CD4-positive, alpha-beta T cell (primary cell): ENCODE measurements around the gene CHL1. TPM values are rescaled to one million over a fixed set of nuclear protein-coding genes. Genes with fewer than 3 reads are reported as not detected.

Source experiments
- ATAC-seq: fragments of 200-7000 bp; cut with Tn5 transposase; one replicate; pipeline ENCODE4 v1.10.0; 2022; ENCODE audit warnings: mild to moderate bottlenecking; ENCODE audit not compliant: poor library complexity
- CTCF ChIA-PET: fragments of 350-600 bp; sonication (Branson Sonifier 250); formaldehyde crosslinking; loops from one replicate; lab custom pipeline; 2021; ENCODE audit warnings: antibody characterized with exemption, inconsistent platforms; lab: Charles Lee
- POLR2A ChIA-PET: fragments of 350-600 bp; sonication (Branson Sonifier 250); formaldehyde crosslinking; loops from one replicate; lab custom pipeline; 2021; ENCODE audit warnings: antibody characterized with exemption, inconsistent platforms; lab: Charles Lee
- DNase-seq, 14 experiments: peaks; one replicate each; pipeline ENCODE4 v3.0.0-alpha.2; 2013 to 2020; ENCODE audit warnings: mixed read lengths in 2 of 14
- H3K27ac ChIP-seq, 2 donors: one replicate each; pipeline versions ENCODE4 v1.5.1 to v1.7.0; 2013; ENCODE audit warnings: low read length in 2 of 2, low read depth in 1 of 2, mild to moderate bottlenecking in 1 of 2
- H3K27me3 ChIP-seq, 2 experiments: 1 replicate in 1 of 2; 2 replicates in 1 of 2; pipeline versions ENCODE4 v1.6.1 to v1.7.0; 2013; ENCODE audit warnings: low read length in 2 of 2, control low read depth in 1 of 2, mild to moderate bottlenecking in 1 of 2, moderate library complexity in 1 of 2; ENCODE audit not compliant: insufficient read depth in 2 of 2, control insufficient read depth in 1 of 2
- H3K36me3 ChIP-seq: one replicate; pipeline ENCODE4 v1.6.1; 2013; ENCODE audit warnings: low read length, control low read depth; ENCODE audit not compliant: insufficient read depth
- H3K4me1 ChIP-seq: one replicate; pipeline ENCODE4 v1.6.1; 2013; ENCODE audit warnings: low read length, control low read depth; ENCODE audit not compliant: insufficient read depth
- H3K4me3 ChIP-seq: one replicate; pipeline ENCODE4 v1.5.1; 2013; ENCODE audit warnings: mild to moderate bottlenecking, low read length, moderate library complexity
- H3K9me3 ChIP-seq, 2 experiments: 1 replicate in 1 of 2; 2 replicates in 1 of 2; pipeline versions ENCODE4 v1.6.1 to v1.7.0; 2013; ENCODE audit warnings: low read length in 2 of 2, mild to moderate bottlenecking in 2 of 2, control low read depth in 1 of 2, moderate library complexity in 1 of 2; ENCODE audit not compliant: control insufficient read depth in 1 of 2, insufficient read depth in 1 of 2
- H3K27ac Mint-ChIP-seq: one replicate; pipeline ENCODE4 v1.8.0; 2020; ENCODE audit warnings: mixed read lengths
- H3K27me3 Mint-ChIP-seq: one replicate; pipeline ENCODE4 v1.8.0; 2021; ENCODE audit warnings: mixed read lengths
- H3K36me3 Mint-ChIP-seq: one replicate; pipeline ENCODE4 v1.8.0; 2021; ENCODE audit warnings: low read depth, mixed read lengths
- H3K4me1 Mint-ChIP-seq: one replicate; pipeline ENCODE4 v1.8.0; 2021; ENCODE audit warnings: low read depth, mixed read lengths
- H3K4me3 Mint-ChIP-seq: one replicate; pipeline ENCODE4 v1.8.0; 2020; ENCODE audit warnings: mild to moderate bottlenecking, mixed read lengths
- H3K9me3 Mint-ChIP-seq: one replicate; pipeline ENCODE4 v1.8.0; 2020; ENCODE audit warnings: mixed read lengths
- CTCF ChIP-seq: fragments of 200-600 bp; IDR thresholded peaks from one replicate; pipeline ENCODE4 v1.8.0; 2022; ENCODE audit warnings: antibody characterized with exemption, mild to moderate bottlenecking
- intact Hi-C, 2 experiments: fragments of 100-400 bp; cut with DNase I in 1 of 2; cut with micrococcal nuclease in 1 of 2; formaldehyde crosslinking; loops; one replicate each; pipeline versions ENCODE4 v1.15.1 to v1.9.0; 2023 to 2025; cut with DNase I, micrococcal nuclease
- total RNA-seq, 174 experiments: library from RNA in 2 of 174; stranded (reverse) in 2 of 174; gene quantifications; one replicate each; pipeline ENCODE4 v1.2.3 and lab custom pipeline; 2021 to 2026

CHL1 gene
- total RNA-seq, 2 experiments from 2014 or later, result not detected

DNA sequence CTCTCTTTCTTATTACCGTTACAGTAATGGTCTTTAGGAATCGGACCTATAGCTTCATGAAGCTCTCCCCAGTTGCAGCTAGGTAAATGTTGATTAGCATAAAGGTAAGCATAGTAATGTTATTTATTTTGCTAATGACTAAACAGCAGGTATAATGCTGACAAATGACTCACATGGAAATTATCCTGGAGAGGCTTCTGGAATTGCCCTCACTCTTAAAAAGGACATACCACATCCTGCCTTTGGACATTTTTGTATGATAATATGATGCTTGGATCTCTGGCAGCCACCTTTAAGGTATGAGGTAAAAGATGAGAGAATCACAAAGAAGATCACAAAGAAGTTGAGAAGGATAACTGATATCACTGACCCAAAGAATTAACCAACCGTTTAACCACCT lies 238.6 kb downstream of the CHL1 start:
- no peaks in the 10 kb centered on the region for H3K27me3 Mint-ChIP-seq
- Histone ChIP-seq H3K4me3 (no peak overlapping the region), H3K4me1 (no peaks in the 10 kb centered on the region), H3K9me3 (peaks cover 0 to 3% of the 10 kb centered on the region in 2 experiments), H3K27me3 (no peaks in the 10 kb centered on the region), H3K36me3 (no peaks in the 10 kb centered on the region), H3K27ac (no peak overlapping the region)
- ATAC-seq (no peak), DNase-seq (no peak)
- H3K4me3 Mint-ChIP-seq, result no peak overlapping the region
- no peaks in the 10 kb centered on the region for H3K4me1 Mint-ChIP-seq
- POLR2A ChIA-PET, result no interaction called here
- H3K27ac Mint-ChIP-seq, result no peak overlapping the region
- intact Hi-C loops, result no loop called here
- H3K9me3 Mint-ChIP-seq, result no peaks in the 10 kb centered on the region
- TF ChIP-seq CTCF, result no peak
- CTCF ChIA-PET, result no interaction called here
- no peaks in the 10 kb centered on the region for H3K36me3 Mint-ChIP-seq

DNA sequence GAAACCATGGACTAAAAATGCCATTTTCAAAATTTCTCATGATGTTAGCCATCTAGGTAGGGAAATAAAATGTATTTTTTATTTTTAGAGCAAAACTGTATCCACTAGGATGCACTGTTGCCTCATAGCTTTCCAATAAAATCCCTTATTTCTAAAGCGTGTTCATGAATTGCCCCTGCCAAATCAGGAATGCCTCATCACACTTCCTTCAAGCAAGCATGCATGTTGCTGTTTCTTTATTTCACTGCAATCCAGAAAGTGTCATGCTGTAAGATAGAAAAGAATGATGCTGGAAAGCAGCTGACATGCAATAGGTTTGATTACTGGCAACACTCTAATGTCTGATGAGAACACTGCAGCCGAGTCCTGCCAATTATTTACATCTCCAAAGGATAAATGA lies 239.5 kb downstream of the CHL1 start:
- no peak for TF ChIP-seq CTCF
- Histone ChIP-seq H3K9me3 (peaks cover 0 to 3% of the 10 kb centered on the region in 2 experiments), H3K27me3 (no peaks in the 10 kb centered on the region), H3K4me3 (no peak overlapping the region), H3K27ac (no peak overlapping the region), H3K4me1 (no peaks in the 10 kb centered on the region), H3K36me3 (no peaks in the 10 kb centered on the region)
- no peaks in the 10 kb centered on the region for H3K27me3 Mint-ChIP-seq
- ATAC-seq (no peak), DNase-seq (no peak)
- no peak overlapping the region for H3K27ac Mint-ChIP-seq
- POLR2A ChIA-PET, result no interaction called here
- no peaks in the 10 kb centered on the region for H3K4me1 Mint-ChIP-seq
- CTCF ChIA-PET, result no interaction called here
- no peaks in the 10 kb centered on the region for H3K36me3 Mint-ChIP-seq
- no peak overlapping the region for H3K4me3 Mint-ChIP-seq
- intact Hi-C loops, result no loop called here
- H3K9me3 Mint-ChIP-seq, result no peaks in the 10 kb centered on the region

DNA sequence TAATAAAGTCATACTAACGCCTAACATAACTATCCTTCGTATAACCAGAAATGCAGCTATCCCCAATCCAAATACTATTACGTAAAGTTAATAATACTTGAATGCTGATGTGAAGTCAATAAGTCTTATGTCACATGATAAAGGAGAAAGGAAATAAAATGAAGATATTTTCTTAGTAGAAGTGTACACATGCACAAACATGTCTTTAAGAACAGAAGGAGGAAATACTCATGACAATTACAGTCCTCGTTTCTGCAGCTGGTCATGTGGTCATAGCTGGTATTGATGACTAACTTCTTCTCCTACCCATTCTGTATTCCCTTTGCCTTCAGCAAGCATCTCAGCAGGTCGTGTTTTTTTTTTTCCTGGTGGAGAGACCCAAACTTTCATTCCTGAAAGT lies 244.3 kb downstream of the CHL1 start:
- H3K27me3 Mint-ChIP-seq, result no peaks in the 10 kb centered on the region
- H3K27me3 ChIP-seq, result no peaks in the 10 kb centered on the region
- H3K36me3 Mint-ChIP-seq, result no peaks in the 10 kb centered on the region
- POLR2A ChIA-PET, result no interaction called here
- peaks cover 0 to 3% of the 10 kb centered on the region in 2 experiments for H3K9me3 ChIP-seq
- H3K4me3 Mint-ChIP-seq, result no peak overlapping the region
- intact Hi-C loops, result no loop called here
- no peaks in the 10 kb centered on the region for H3K4me1 Mint-ChIP-seq
- ATAC-seq, result no peak
- CTCF ChIA-PET, result no interaction called here
- no peak for TF ChIP-seq CTCF
- H3K4me1 ChIP-seq, result no peaks in the 10 kb centered on the region
- H3K27ac Mint-ChIP-seq, result no peak overlapping the region
- H3K4me3 ChIP-seq, result no peak overlapping the region
- no peak for DNase-seq
- H3K27ac ChIP-seq, result no peak overlapping the region
- no peaks in the 10 kb centered on the region for H3K9me3 Mint-ChIP-seq
- no peaks in the 10 kb centered on the region for H3K36me3 ChIP-seq
